GM21528 (cell line): ENCODE measurements around the gene SF3B4.

ENCODE experiments used
- ATAC-seq: cut with Tn5 transposase; IDR thresholded peaks from one replicate; pipeline ENCODE4 v1.9.1; 2021; ENCODE audit warnings: mild to moderate bottlenecking, moderate library complexity; ENCODE audit not compliant: unreplicated experiment, low FRiP score

Gene SF3B4

DNA sequence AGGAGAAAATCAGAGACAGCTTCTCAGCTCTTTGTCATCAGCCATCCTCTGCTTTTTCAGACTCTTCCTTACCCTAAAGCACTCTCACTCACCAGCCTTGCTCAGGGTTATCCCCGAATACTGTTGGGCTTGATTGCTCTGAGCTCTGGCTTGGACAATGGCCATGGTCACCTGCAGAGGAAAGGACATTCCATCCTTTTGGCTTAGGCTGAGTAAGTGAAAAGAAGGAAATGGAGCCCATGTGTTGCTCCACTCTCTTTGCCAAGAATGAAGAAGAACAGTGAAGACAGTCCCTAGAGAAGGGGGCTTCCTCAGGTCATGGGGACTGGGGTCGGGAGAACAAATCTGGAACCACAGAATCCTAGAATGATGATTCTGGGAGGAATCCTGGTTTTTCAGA is 6.8 kb upstream of the SF3B4 start:
- ATAC-seq = no peak

DNA sequence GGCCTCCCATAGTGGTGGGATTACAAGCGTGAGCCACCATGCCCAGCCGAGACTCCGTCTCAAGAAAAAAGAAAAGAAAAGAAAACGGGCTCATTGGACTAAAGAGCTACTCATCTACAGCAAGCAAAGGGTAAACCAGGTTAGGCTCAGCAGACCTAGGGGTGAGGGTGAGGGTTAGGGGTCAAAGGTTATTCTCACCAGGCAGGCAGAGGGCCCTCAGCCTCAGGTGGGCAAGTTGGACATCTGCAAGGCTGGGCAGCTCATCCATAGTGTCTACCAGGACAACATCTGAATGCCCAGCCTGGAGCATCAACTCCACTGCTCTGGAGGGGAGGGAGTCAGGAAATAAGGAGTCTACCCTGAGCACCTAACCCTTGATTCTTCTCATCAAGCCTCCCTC is 5.6 kb upstream of the SF3B4 start:
- no peak for ATAC-seq

- ATAC-seq = no peak
Observed at GRCh38 chr1:149932474-149932873, 4.9 kb upstream of the SF3B4 start.

GRCh38 chr1:149931212-149931790 is 3.7 kb upstream of the SF3B4 start:
- no peak for ATAC-seq

DNA sequence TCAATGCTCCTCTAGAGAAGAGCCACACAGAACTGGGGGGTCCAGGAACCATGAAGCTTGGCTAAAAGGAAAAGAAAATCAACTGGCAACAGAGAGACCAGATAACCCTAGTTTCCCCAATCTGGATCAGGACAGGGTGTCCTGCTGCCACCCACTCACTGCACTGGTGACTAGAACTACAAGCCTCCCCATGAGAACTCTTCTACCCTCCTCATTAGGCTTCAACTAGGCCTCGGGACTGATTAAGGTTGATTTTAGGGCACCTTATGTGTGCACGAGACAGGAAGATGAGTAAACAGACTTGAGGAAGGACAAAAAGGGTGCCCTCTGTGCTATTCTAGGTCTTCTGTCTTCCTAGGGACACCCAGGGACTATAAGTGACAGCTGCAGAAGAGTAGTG is 2.3 kb upstream of the SF3B4 start:
- ATAC-seq = no peak

GRCh38 chr1:149928401-149928724 is 760 bp upstream of the SF3B4 start:
- ATAC-seq = no peak

DNA sequence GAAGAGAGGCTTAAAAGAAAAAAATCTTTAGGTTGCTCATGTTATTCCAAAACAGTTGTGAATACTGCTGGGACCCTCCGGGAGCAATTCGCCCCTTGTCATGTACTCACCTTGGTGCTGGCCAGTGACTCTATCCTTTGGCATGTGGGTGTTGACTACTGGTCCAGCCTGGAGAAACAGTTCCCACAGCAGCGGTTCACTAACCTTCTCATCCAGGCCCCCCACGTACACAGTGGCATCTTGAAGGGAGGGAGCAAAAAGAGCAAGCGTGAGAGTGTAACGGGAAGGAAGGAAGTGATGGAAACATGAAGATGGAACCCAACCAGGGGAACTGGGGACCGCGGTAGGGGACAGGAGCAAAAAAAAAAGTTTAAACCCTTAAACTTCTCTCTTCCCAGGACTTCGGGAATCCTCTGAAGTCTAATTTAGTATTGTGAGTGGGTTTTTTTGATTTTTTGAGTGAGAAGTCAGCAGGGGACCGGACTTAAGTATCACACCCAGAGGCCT is 494 bp downstream of the SF3B4 start:
- ATAC-seq = no peak

GRCh38 chr1:149926296-149926695 is 1.3 kb downstream of the SF3B4 start:
- ATAC-seq = no peak

- no peak for ATAC-seq
Observed at GRCh38 chr1:149925751-149926150, 1.9 kb downstream of the SF3B4 start.

- no peak for ATAC-seq
Observed at GRCh38 chr1:149925345-149925744, 2.3 kb downstream of the SF3B4 start.

GRCh38 chr1:149923626-149924025 is 4.0 kb downstream of the SF3B4 start:
- ATAC-seq = no peak

DNA sequence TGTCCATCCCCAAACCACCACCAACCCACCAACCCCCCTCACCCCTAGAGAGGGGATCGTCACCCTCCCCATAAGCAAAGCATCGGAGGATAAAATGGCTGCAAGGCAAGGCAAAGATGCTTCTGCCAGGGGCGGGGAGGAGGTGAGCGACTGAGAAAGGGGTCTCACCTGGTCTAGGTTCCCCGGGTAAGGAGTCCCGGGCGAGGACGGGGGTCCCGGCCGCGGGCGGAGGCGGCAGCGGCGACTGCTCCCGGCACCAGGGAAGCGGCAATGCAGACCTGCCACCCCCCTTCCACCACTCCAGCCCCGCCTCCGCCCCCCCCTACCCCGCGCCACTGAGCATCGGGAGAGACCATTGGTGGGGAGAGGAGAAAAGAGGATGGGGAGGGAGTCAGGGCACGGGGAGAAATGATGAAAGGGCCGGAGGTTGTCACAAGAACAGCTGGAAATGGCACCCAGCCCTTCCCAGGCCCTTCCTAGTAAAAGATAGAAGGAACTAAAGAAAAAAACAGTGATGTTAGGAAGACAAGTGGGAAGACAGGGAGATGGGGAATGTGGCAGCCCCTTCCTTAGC is 9.9 kb downstream of the SF3B4 start, which contains the start of gene SV2A:
Gene SV2A, minus strand, starts transcription at position 274 of the 574 bp plus-strand sequence. CDS start 4,004 bp downstream, outside the sequence.
- no peak for ATAC-seq

- no peak for ATAC-seq
Observed at GRCh38 chr1:149916898-149917252, 10.7 kb downstream of the SF3B4 start.

GRCh38 chr1:149916193-149916897 is 11.3 kb downstream of the SF3B4 start:
- ATAC-seq = no peak

GRCh38 chr1:149915429-149916192 is 12.0 kb downstream of the SF3B4 start:
- no peak for ATAC-seq

DNA sequence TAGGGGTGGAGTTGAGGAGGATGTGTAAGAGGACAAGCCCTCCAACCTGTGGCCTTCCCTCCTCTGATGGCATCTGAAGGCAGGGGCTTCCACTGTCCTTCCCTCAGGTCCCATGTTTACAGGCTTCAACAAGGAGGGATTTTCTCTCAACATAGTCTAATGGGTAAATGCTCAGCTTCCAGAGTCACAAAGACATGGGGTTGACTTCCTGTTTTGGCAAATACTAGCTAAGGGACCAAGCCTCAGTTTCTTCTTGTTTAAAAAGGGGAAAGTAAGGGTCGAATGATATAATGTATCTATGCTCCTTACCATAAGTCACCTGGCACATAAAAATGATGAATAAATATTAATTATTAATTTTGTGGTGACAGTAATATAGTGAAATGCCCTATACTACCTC is 13.1 kb downstream of the SF3B4 start:
- no peak for ATAC-seq

GRCh38 chr1:149906570-149907075 is 21.0 kb downstream of the SF3B4 start:
- ATAC-seq = no peak

DNA sequence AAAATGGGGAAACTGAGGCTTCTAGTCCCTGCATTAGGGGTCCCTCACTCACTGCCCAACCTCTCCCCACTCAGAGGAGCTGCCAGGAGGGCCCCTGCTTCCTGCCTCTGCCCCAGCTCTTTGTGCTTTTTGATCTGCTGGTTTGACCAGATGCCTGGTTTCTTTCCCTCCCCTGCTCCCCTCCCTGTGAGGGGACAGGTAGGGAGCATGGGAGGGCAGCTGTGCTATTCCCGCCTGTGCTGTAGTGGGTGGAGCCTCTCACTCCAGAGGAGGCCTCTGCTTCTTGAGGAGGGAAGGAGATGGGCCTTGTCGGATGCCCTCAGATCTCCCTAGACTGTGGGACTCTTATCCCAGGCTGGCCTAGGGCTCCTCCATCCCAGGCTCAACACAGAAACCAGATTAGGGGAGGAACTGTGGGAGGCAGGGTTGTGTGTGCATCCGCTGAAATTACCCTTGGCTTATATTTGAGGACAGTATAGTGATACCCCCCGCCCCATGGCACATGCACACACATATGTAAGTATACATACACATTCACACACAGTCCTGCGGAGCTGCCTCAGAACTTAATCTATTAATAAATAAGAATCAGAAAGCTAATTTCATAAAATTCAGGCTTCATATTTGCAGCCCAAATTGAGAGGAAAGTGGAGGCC is 23.6 kb downstream of the SF3B4 start:
- no peak for ATAC-seq

- peak; percentile 90 for ATAC-seq
Observed at GRCh38 chr1:149899460-149900284, 27.9 kb downstream of the SF3B4 start, which contains the start of gene BOLA1. Gene BOLA1, plus strand, starts transcription at chr1:149899568. Its CDS starts 492 bp downstream, at chr1:149900060.

GRCh38 chr1:149896575-149896974 is 31.0 kb downstream of the SF3B4 start:
- ATAC-seq = no peak
